Fibroblast of lung (primary cell): ENCODE measurements around the gene RASA2.

ENCODE experiments used
- CTCF ChIP-seq, 2 donors: IDR thresholded peaks in 1 of 2; conservative IDR thresholded peaks in 1 of 2; 1 replicate in 1 of 2; 2 replicates in 1 of 2; pipeline ENCODE4 v1.5.1; 2011 to 2012; ENCODE audit warnings: low read length in 2 of 2, control low read depth in 1 of 2, inconsistent platforms in 1 of 2, low read depth in 1 of 2, mild to moderate bottlenecking in 1 of 2
- EZH2 ChIP-seq: IDR thresholded peaks from 2 replicates; pipeline ENCODE4 v1.5.1; 2012; ENCODE audit warnings: low read length, control low read depth, mild to moderate bottlenecking; ENCODE audit errors: missing control alignments

- no peak for TF ChIP-seq CTCF (conservative IDR thresholded peaks at IDR 0.05 in 1 of 2, IDR thresholded peaks at IDR 0.05 in 1 of 2; ENCODE audit: low read depth in 1 of 2, low read length in 2 of 2)
- no peak for TF ChIP-seq EZH2
These were observed 165.5 kb downstream of the RASA2 start for GRCh38 chr3:141652349-141652748.
